ENCODE results near the gene GARRE1. TPM values are rescaled to one million over a fixed set of nuclear protein-coding genes. Genes with fewer than 3 reads are reported as not detected.
A peak's percentile ranks its signal among the peaks of the same experiment; 100 is the strongest.
"Not testable (repeated sequence)": the region's sequence is repeated elsewhere in the genome, so short reads cannot be mapped to it uniquely, and the experiment has no call there.

GARRE1 gene
- total RNA-seq, 1 donor from 2014 or later = 27.2 TPM

GRCh38 chr19:34232566-34233481 lies 21.5 kb upstream of the GARRE1 start:
- DNase-seq (ENCODE audit: low spot score) = no peak

- DNase-seq (ENCODE audit: low spot score) = no peak
Measured at GRCh38 chr19:34235425-34235940, 18.9 kb upstream of the GARRE1 start.

DNA sequence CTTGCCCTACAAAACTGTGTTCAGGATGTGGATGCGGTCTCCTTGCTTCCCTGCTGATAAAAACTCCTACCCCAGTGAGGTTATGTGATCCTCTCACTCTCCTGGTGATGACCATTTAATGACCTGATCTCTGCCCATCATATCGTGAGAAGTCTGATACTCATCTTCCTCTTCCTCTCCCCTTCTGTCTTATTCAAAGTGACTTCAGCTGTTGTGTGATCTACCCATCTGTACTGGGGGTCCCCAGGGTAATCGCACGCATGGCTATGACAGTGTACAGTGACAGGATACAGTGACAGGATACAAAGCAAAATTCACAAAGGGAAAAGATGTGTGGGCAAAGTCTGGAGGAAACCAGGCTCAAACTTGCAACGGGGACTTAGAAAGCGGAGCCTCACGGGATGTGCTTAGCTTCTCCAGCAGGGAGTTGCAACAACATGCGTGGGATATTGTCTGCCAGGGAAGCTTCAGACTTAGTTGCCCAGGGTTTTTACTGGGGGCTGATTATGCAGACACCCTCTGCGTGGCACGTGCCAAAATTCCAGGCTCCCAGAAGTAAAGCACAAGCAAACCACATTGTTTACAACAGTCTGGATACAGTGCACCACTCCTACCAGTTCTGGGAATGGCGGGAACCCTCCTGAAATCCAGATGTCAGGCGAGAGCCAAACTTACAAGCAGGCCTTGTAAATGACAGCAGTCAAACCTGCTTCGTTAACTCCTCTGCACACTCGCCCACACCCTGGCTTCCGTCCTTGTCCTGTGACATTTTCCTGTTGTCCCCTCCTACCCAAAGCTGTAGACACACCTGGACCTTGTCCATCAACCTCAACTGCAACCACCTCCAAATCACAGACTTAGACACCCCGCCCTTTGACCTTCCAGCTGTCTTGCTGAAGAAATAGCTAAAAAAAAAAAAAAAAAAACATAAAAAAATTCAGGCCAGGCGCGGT lies 18.0 kb upstream of the GARRE1 start:
- no peak for DNase-seq (ENCODE audit: low spot score)

- no peak for DNase-seq (ENCODE audit: low spot score)
Measured at GRCh38 chr19:34237283-34237682, 17.1 kb upstream of the GARRE1 start.

DNA sequence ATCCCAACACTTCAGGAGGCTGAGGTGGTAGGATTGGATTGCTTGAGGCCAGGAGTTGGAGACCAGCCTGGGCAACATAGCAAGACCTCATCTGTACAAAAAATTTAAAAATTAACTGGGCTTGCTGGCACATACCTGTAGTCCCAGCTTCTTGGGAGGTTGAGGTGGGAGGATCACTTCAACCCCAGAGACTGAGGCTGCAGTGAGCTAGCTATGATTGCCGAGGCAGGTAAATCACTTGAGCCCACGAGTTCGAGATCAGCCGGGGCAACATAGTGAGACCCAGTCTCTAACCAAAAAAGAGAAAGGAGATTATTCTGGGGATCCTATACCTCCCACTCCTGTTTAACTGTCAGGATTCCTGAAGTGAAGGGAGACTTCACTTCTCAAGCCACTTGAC lies 16.4 kb upstream of the GARRE1 start:
- DNase-seq (ENCODE audit: low spot score) = no peak

- DNase-seq (ENCODE audit: low spot score) = peak; percentile 55
Measured at GRCh38 chr19:34241513-34242337, 12.6 kb upstream of the GARRE1 start.

DNA sequence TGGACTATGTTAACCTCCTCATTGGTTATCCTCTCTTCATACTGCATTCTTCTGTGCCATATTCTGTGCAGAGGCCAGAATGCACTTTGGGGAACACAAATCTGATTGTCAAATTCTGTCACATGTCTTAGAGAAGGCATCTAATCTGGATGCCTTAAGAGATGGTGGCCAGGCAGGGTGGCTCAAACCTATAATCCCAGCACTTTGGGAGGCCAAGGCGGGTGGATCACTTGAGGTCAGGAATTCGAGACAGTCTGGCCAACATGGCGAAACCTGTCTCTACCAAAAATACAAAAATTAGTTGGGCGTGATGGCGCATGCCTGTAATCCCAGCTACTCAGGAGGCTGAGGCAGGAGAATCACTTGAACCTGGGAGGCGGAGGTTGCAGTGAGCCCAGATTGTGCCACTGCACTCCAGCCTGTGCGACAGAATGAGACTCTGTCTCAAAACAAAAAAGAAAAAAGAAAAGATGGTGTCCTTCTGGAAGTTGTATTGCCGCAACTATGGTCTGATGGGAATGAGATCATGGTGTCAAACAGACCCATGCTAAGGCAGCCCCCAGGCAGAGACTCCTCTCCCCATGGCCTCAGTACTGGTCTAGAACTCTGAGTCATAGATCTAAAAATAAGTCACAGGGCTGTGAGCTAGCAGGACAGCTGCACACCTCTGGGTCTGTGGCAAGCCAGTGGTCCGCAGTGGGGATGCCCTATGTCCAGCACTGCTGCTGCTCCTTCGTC lies 11.0 kb upstream of the GARRE1 start:
- DNase-seq (ENCODE audit: low spot score) = not testable (repeated sequence)

GRCh38 chr19:34243876-34244578 lies 10.3 kb upstream of the GARRE1 start:
- no peak for DNase-seq (ENCODE audit: low spot score)

GRCh38 chr19:34244611-34245299 lies 9.6 kb upstream of the GARRE1 start:
- no peak for DNase-seq (ENCODE audit: low spot score)

DNA sequence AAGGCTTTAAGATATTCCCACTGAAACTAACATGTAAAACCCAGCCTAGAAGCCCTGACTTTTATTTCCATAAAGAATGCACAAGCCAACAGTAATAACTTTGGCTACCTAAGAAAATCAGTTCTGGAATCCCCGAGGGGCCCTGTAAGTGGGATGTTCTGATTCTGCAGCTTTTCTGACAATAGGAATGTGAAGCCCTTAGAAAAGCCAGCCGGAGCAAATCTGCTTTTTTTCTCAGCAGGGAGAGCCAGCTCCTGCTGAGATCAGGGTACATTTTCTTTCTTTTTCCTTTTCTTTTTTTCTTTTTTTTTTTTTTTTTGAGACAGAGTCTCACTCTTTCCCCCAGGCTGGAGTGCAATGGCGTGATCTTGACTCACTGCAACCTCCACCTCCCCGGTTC lies 8.0 kb upstream of the GARRE1 start:
- DNase-seq (ENCODE audit: low spot score) = no peak

DNA sequence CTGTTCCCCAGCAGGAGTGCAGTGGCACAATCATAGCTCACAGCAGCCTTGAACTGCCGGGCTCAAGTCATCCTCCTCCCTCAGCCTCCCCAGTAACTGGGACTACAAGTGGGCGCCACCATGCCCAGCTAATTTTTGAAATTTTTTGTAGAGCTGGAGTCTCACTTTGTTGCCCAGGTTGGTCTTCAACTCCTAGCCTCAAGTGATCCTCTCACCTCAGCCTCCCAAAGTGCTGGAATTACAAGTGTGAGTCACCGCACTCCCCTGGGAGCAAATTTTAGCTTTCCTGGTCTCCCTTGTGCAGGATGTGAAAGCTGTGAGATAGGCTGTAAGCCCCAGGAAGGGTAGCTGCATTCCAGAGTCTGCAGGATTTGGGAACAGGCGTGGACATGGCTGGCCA lies 5.4 kb upstream of the GARRE1 start:
- no peak for DNase-seq (ENCODE audit: low spot score)

DNA sequence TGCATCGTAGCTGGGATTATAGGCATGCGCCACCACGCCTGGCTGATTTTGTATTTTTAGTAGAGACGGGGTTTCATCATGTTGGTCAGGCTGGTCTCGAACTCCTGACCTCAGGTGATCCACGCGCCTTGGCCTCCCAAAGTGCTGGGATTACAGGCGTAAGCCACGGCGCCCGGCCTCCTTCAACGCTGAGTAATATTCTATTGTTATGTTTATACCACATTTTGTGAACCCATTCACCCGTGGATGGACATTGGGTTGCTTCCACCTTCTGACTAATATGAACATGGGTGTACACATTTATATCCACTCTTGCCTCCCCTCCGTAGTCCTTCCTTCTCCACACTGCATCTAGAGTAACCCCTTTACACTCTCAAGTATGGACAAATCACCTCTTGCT lies 1.2 kb upstream of the GARRE1 start:
- not testable (repeated sequence) for DNase-seq (ENCODE audit: low spot score)

DNA sequence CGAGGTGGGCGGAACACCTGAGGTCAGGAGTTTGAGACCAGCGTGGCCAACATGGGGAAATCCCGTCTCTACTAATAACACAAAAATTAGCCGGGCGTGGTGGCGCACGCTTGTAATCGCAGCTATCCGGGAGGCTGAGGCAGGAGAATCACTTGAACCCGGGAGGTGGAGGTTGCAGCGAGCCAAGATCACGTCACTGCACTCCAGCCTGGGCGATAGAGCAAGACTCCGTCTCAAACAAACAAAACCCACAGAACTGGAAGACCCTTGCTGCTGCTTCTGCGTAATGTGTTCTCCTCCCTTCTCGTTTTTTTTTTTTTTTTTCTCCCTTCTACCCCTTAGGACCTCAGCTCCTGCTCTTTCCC lies 691 bp upstream of the GARRE1 start:
- not testable (repeated sequence) for DNase-seq (ENCODE audit: low spot score)

DNA sequence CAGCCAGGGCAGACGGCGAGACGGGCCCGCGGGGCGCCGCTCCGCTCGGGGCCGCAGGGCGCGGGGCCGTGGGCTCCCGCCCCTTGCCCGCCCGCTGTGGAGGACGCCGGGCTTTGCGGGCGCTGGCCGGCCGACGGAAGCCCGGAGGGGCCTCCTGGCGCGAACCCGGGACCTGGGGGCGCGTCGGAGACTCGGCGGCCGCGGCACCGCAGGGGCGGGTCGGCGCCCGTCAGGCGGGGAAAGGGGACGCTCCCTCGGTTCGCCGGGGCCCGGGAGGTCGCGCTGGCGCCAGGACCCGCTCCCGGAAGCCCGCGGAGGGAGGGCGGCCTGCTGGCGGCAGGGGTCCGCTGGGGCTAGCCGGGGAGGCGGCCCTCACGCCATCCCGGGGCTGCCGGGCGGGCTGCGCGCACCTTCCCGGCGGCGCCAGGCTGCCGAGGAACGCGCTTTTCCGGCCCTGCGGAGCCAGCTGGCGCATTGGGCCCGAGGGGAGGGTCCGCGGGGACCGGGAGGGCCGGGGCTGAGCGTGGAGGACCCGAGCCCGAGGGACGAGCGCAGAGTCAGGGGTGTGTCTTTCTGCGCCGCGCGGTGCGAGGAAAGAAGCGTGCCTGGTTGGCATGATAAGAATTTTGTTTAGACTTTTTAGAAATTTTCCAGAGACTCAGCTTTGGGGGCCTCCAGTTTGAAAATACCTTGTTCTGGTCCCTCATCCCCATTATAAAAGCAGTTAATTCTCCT lies 511 bp downstream of the GARRE1 start:
- DNase-seq (ENCODE audit: low spot score) = no peak

GRCh38 chr19:34255546-34255945 lies 1.2 kb downstream of the GARRE1 start:
- DNase-seq (ENCODE audit: low spot score) = no peak

GRCh38 chr19:34256835-34257558 lies 2.6 kb downstream of the GARRE1 start:
- DNase-seq (ENCODE audit: low spot score) = no peak

DNA sequence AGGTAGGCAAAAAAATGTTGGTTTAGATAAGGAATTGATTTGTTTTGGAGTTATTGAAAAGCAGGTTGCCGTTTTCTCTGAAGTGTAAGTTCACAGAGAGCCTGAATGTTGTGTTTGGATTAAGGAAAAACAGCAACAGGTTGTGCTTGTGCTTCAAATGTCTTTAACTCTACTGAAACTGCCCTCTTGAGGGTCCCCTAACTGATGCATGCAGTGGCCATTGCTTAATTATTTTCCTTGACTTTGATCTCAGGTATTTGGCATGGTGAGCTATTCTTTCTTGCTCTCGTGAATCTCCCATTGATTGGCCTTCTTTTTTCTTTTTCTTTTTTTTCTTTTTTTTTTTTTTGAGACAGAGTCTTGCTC lies 3.2 kb downstream of the GARRE1 start:
- DNase-seq (ENCODE audit: low spot score) = no peak
